ENCODE results near the gene NFKB2.

- TF ChIP-seq EZH2 (IDR thresholded peaks at IDR 0.05; ENCODE audit: insufficient read depth, poor library complexity, severe bottlenecking) (no peak), EZH2phosphoT487 (IDR thresholded peaks at IDR 0.05; ENCODE audit: insufficient read depth, low read depth) (no peak)
Observed at GRCh38 chr10:102434394-102435132, 39.1 kb downstream of the NFKB2 start.
